GM19467 (cell line): ENCODE measurements around the gene CRABP2.
A peak's percentile ranks its signal among the peaks of the same experiment; 100 is the strongest.

ENCODE experiments used
- ATAC-seq: cut with Tn5 transposase; IDR thresholded peaks from one replicate; pipeline ENCODE4 v1.9.1; 2021; ENCODE audit warnings: mild to moderate bottlenecking, moderate library complexity; ENCODE audit not compliant: unreplicated experiment

CRABP2 gene

GRCh38 chr1:156705321-156705917 lies at the start of gene CRABP2:
TSS of gene CRABP2 (minus strand) at chr1:156705583. CDS start at chr1:156705446, 137 bp downstream.
- no peak for ATAC-seq

- no peak for ATAC-seq
Observed at GRCh38 chr1:156754219-156754618, 48.8 kb upstream of the CRABP2 start.

GRCh38 chr1:156752843-156753482 lies 47.6 kb upstream of the CRABP2 start:
- ATAC-seq = no peak

GRCh38 chr1:156751757-156752481 lies 46.5 kb upstream of the CRABP2 start:
- peak; percentile 59 for ATAC-seq

GRCh38 chr1:156751451-156751756 lies 46.0 kb upstream of the CRABP2 start, which contains the start of gene HDGF:
TSS of gene HDGF (minus strand) at chr1:156751675. CDS start at chr1:156751429, 246 bp downstream.
- ATAC-seq = peak; percentile 21

GRCh38 chr1:156750711-156751450 lies 45.5 kb upstream of the CRABP2 start:
- ATAC-seq = peak; percentile 16

GRCh38 chr1:156750191-156750672 lies 44.8 kb upstream of the CRABP2 start:
- no peak for ATAC-seq

- ATAC-seq = no peak
Observed at GRCh38 chr1:156749419-156750118, 44.2 kb upstream of the CRABP2 start.

- no peak for ATAC-seq
Observed at GRCh38 chr1:156748670-156749418, 43.5 kb upstream of the CRABP2 start.

GRCh38 chr1:156747742-156748669 lies 42.6 kb upstream of the CRABP2 start:
- ATAC-seq = no peak

- ATAC-seq = no peak
Observed at GRCh38 chr1:156746728-156747631, 41.6 kb upstream of the CRABP2 start.

- ATAC-seq = no peak
Observed at GRCh38 chr1:156746406-156746727, 41.0 kb upstream of the CRABP2 start.

- no peak for ATAC-seq
Observed at GRCh38 chr1:156745881-156746280, 40.5 kb upstream of the CRABP2 start.

GRCh38 chr1:156744786-156745419 lies 39.5 kb upstream of the CRABP2 start:
- no peak for ATAC-seq

GRCh38 chr1:156744344-156744743 lies 39.0 kb upstream of the CRABP2 start:
- ATAC-seq = no peak

GRCh38 chr1:156743367-156744302 lies 38.3 kb upstream of the CRABP2 start:
- no peak for ATAC-seq
